ENCODE data around the gene HADH.
A peak's percentile ranks its signal among the peaks of the same experiment; 100 is the strongest.
"Not testable (repeated sequence)": the region's sequence is repeated elsewhere in the genome, so short reads cannot be mapped to it uniquely, and the experiment has no call there.

Gene HADH

GRCh38 chr4:107989537-107990386, at the start of gene HADH:
TSS of gene HADH (plus strand) at chr4:107989889. CDS start at chr4:107989933, 44 bp downstream.
- H3K9me3 ChIP-seq (ENCODE audit: control insufficient read depth, insufficient read depth, low read depth, low read length), result no peaks in the 10 kb centered on the region
- H3K36me3 ChIP-seq (ENCODE audit: control insufficient read depth, insufficient read depth, low read length), result no peaks in the 10 kb centered on the region
- no peaks in the 10 kb centered on the region for H3K27me3 ChIP-seq (ENCODE audit: control insufficient read depth, insufficient read depth, low read length)
- H3K4me3 ChIP-seq (ENCODE audit: low read depth, low read length), result peak within 1 kb of the TSS; percentile 99
- H3K4me1 ChIP-seq (ENCODE audit: control insufficient read depth, insufficient read depth, low read length), result peaks cover 18% of the 10 kb centered on the region; the same call in 1 of the 2 replicates
- peak within 1 kb of the TSS; percentile 98 for H3K9ac ChIP-seq (ENCODE audit: low read length)
- peak within 1 kb of the TSS; percentile 77; the same call in 1 of the 2 replicates for H3K27ac ChIP-seq (ENCODE audit: low read depth, low read length)

GRCh38 chr4:107945809-107946208, 43.9 kb upstream of the HADH start:
- Histone ChIP-seq H3K4me1 (ENCODE audit: control insufficient read depth, insufficient read depth, low read length) (no peaks in the 10 kb centered on the region), H3K9ac (ENCODE audit: low read length) (no peak overlapping the region), H3K27ac (ENCODE audit: low read depth, low read length) (no peak overlapping the region), H3K27me3 (ENCODE audit: control insufficient read depth, insufficient read depth, low read length) (no peaks in the 10 kb centered on the region), H3K36me3 (ENCODE audit: control insufficient read depth, insufficient read depth, low read length) (peaks cover 3% of the 10 kb centered on the region; the same call in 1 of the 2 replicates), H3K4me3 (ENCODE audit: low read depth, low read length) (no peak overlapping the region), H3K9me3 (ENCODE audit: control insufficient read depth, insufficient read depth, low read depth, low read length) (no peaks in the 10 kb centered on the region)

GRCh38 chr4:107950746-107951540, 38.7 kb upstream of the HADH start:
- peaks cover 5% of the 10 kb centered on the region; the same call in 1 of the 2 replicates for H3K36me3 ChIP-seq (ENCODE audit: control insufficient read depth, insufficient read depth, low read length)
- H3K9me3 ChIP-seq (ENCODE audit: control insufficient read depth, insufficient read depth, low read depth, low read length), result peaks cover 8% of the 10 kb centered on the region
- no peaks in the 10 kb centered on the region for H3K27me3 ChIP-seq (ENCODE audit: control insufficient read depth, insufficient read depth, low read length)
- H3K27ac ChIP-seq (ENCODE audit: low read depth, low read length), result no peak overlapping the region
- H3K4me1 ChIP-seq (ENCODE audit: control insufficient read depth, insufficient read depth, low read length), result no peaks in the 10 kb centered on the region
- no peak overlapping the region for H3K4me3 ChIP-seq (ENCODE audit: low read depth, low read length)
- no peak overlapping the region for H3K9ac ChIP-seq (ENCODE audit: low read length)

- Histone ChIP-seq H3K4me1 (ENCODE audit: control insufficient read depth, insufficient read depth, low read length) (no peaks in the 10 kb centered on the region), H3K27ac (ENCODE audit: low read depth, low read length) (no peak overlapping the region)
Observed at GRCh38 chr4:107951551-107951950, 38.1 kb upstream of the HADH start.

GRCh38 chr4:107956011-107956410, 33.7 kb upstream of the HADH start:
- Histone ChIP-seq H3K9ac (ENCODE audit: low read length) (no peak overlapping the region), H3K27ac (ENCODE audit: low read depth, low read length) (no peak overlapping the region), H3K9me3 (ENCODE audit: control insufficient read depth, insufficient read depth, low read depth, low read length) (peaks cover 20% of the 10 kb centered on the region), H3K36me3 (ENCODE audit: control insufficient read depth, insufficient read depth, low read length) (0 out of 2 replicates have a peak, but pooled peaks cover 2% of the 10 kb centered on the region), H3K4me1 (ENCODE audit: control insufficient read depth, insufficient read depth, low read length) (no peaks in the 10 kb centered on the region), H3K4me3 (ENCODE audit: low read depth, low read length) (no peak overlapping the region), H3K27me3 (ENCODE audit: control insufficient read depth, insufficient read depth, low read length) (no peaks in the 10 kb centered on the region)

More at GRCh38 chr4:107951551-107951950, 38.1 kb upstream of the HADH start:
- H3K9me3 ChIP-seq (ENCODE audit: control insufficient read depth, insufficient read depth, low read depth, low read length), result peaks cover 14% of the 10 kb centered on the region
- no peak overlapping the region for H3K4me3 ChIP-seq (ENCODE audit: low read depth, low read length)
- no peak overlapping the region for H3K9ac ChIP-seq (ENCODE audit: low read length)
- peaks cover 5% of the 10 kb centered on the region; the same call in 1 of the 2 replicates for H3K36me3 ChIP-seq (ENCODE audit: control insufficient read depth, insufficient read depth, low read length)
- no peaks in the 10 kb centered on the region for H3K27me3 ChIP-seq (ENCODE audit: control insufficient read depth, insufficient read depth, low read length)

- Histone ChIP-seq H3K4me1 (ENCODE audit: control insufficient read depth, insufficient read depth, low read length) (no peaks in the 10 kb centered on the region), H3K9me3 (ENCODE audit: control insufficient read depth, insufficient read depth, low read depth, low read length) (no peaks in the 10 kb centered on the region), H3K27me3 (ENCODE audit: control insufficient read depth, insufficient read depth, low read length) (no peaks in the 10 kb centered on the region), H3K36me3 (ENCODE audit: control insufficient read depth, insufficient read depth, low read length) (no peaks in the 10 kb centered on the region), H3K4me3 (ENCODE audit: low read depth, low read length) (no peak overlapping the region), H3K9ac (ENCODE audit: low read length) (no peak overlapping the region), H3K27ac (ENCODE audit: low read depth, low read length) (no peak overlapping the region)
Observed at GRCh38 chr4:107966903-107967302, 22.8 kb upstream of the HADH start.

GRCh38 chr4:107967519-107967918, 22.2 kb upstream of the HADH start:
- not testable (repeated sequence) for H3K4me1 ChIP-seq (ENCODE audit: control insufficient read depth, insufficient read depth, low read length); H3K36me3 ChIP-seq (ENCODE audit: control insufficient read depth, insufficient read depth, low read length); H3K27ac ChIP-seq (ENCODE audit: low read depth, low read length); H3K27me3 ChIP-seq (ENCODE audit: control insufficient read depth, insufficient read depth, low read length); H3K4me3 ChIP-seq (ENCODE audit: low read depth, low read length); H3K9ac ChIP-seq (ENCODE audit: low read length); H3K9me3 ChIP-seq (ENCODE audit: control insufficient read depth, insufficient read depth, low read depth, low read length)

- not testable (repeated sequence) for H3K27ac ChIP-seq (ENCODE audit: low read depth, low read length); H3K36me3 ChIP-seq (ENCODE audit: control insufficient read depth, insufficient read depth, low read length); H3K27me3 ChIP-seq (ENCODE audit: control insufficient read depth, insufficient read depth, low read length); H3K4me1 ChIP-seq (ENCODE audit: control insufficient read depth, insufficient read depth, low read length); H3K9ac ChIP-seq (ENCODE audit: low read length); H3K4me3 ChIP-seq (ENCODE audit: low read depth, low read length); H3K9me3 ChIP-seq (ENCODE audit: control insufficient read depth, insufficient read depth, low read depth, low read length)
Observed at GRCh38 chr4:107967921-107968320, 21.8 kb upstream of the HADH start.

- Histone ChIP-seq H3K4me1 (ENCODE audit: control insufficient read depth, insufficient read depth, low read length) (no peaks in the 10 kb centered on the region), H3K36me3 (ENCODE audit: control insufficient read depth, insufficient read depth, low read length) (no peaks in the 10 kb centered on the region), H3K27me3 (ENCODE audit: control insufficient read depth, insufficient read depth, low read length) (no peaks in the 10 kb centered on the region), H3K27ac (ENCODE audit: low read depth, low read length) (no peak overlapping the region), H3K9me3 (ENCODE audit: control insufficient read depth, insufficient read depth, low read depth, low read length) (no peaks in the 10 kb centered on the region), H3K9ac (ENCODE audit: low read length) (no peak overlapping the region), H3K4me3 (ENCODE audit: low read depth, low read length) (no peak overlapping the region)
Observed at GRCh38 chr4:107970063-107970798, 19.5 kb upstream of the HADH start.

GRCh38 chr4:107972605-107973004, 17.1 kb upstream of the HADH start:
- no peak overlapping the region for H3K4me3 ChIP-seq (ENCODE audit: low read depth, low read length)
- no peaks in the 10 kb centered on the region for H3K4me1 ChIP-seq (ENCODE audit: control insufficient read depth, insufficient read depth, low read length)
- H3K9ac ChIP-seq (ENCODE audit: low read length), result no peak overlapping the region
- no peak overlapping the region for H3K27ac ChIP-seq (ENCODE audit: low read depth, low read length)
- H3K36me3 ChIP-seq (ENCODE audit: control insufficient read depth, insufficient read depth, low read length), result no peaks in the 10 kb centered on the region
- no peaks in the 10 kb centered on the region for H3K27me3 ChIP-seq (ENCODE audit: control insufficient read depth, insufficient read depth, low read length)
- no peaks in the 10 kb centered on the region for H3K9me3 ChIP-seq (ENCODE audit: control insufficient read depth, insufficient read depth, low read depth, low read length)
